ENCODE data around the gene FBXO45. TPM values are rescaled to one million over a fixed set of nuclear protein-coding genes. Genes with fewer than 3 reads are reported as not detected.
"Not testable (repeated sequence)": the region's sequence is repeated elsewhere in the genome, so short reads cannot be mapped to it uniquely, and the experiment has no call there.

The FBXO45 gene
- total RNA-seq, 4 donors from 2014 or later = 9.6 to 20.8 (median 12.1) TPM

GRCh38 chr3:196617256-196617655 is 48.8 kb downstream of the FBXO45 start:
- Histone ChIP-seq H3K9me3 (no peaks in the 10 kb centered on the region), H3K4me3 (no peak overlapping the region), H3K27me3 (no peaks in the 10 kb centered on the region), H3K36me3 (no peaks in the 10 kb centered on the region), H3K27ac (no peak overlapping the region), H3K4me1 (peaks cover 0 to 13% of the 10 kb centered on the region in 2 donors)
- ATAC-seq = no peak
- intact Hi-C loops (cut with DNase I; ENCODE audit: low total_unique reads) (no loop called here), in situ Hi-C loops (cut with MboI; ENCODE audit: low sequenced_read_pairs in 4 of 4) (loop anchor here in 1 of 4 donors (10.0 kb wide), 1 partner anchor 68 kb away; no protein-coding TSS in a partner anchor)
- TF ChIP-seq CTCF (IDR thresholded peaks at IDR 0.05 in 4 of 5, conservative IDR thresholded peaks at IDR 0.05 in 1 of 5) (no peak), POLR2A (IDR thresholded peaks at IDR 0.05) (no peak)
- DNase-seq = no peak

GRCh38 chr3:196619223-196619622 is 50.8 kb downstream of the FBXO45 start:
- H3K36me3 ChIP-seq = no peaks in the 10 kb centered on the region
- DNase-seq (no peak), ATAC-seq (no peak)
- no peaks in the 10 kb centered on the region for H3K9me3 ChIP-seq
- in situ Hi-C loops (cut with MboI; ENCODE audit: low sequenced_read_pairs in 4 of 4) (loop anchor here in 1 of 4 donors (10.0 kb wide), 1 partner anchor 66 kb away; no protein-coding TSS in a partner anchor), intact Hi-C loops (cut with DNase I; ENCODE audit: low total_unique reads) (no loop called here)
- H3K27ac ChIP-seq = no peak overlapping the region
- H3K4me1 ChIP-seq = peaks cover 0 to 17% of the 10 kb centered on the region in 2 donors
- no peak overlapping the region for H3K4me3 ChIP-seq
- no peaks in the 10 kb centered on the region for H3K27me3 ChIP-seq
- no peak for TF ChIP-seq POLR2A (IDR thresholded peaks at IDR 0.05)
- TF ChIP-seq CTCF (IDR thresholded peaks at IDR 0.05 in 4 of 5, conservative IDR thresholded peaks at IDR 0.05 in 1 of 5) = no peak

- H3K4me3 ChIP-seq; H3K27me3 ChIP-seq; H3K9me3 ChIP-seq; H3K36me3 ChIP-seq; intact Hi-C loops (cut with DNase I; ENCODE audit: low total_unique reads); DNase-seq; ATAC-seq: not testable (repeated sequence)
- peaks cover 0 to 17% of the 10 kb centered on the region in 2 donors for H3K4me1 ChIP-seq
- H3K27ac ChIP-seq = peak overlapping the region in 3 of 4 donors; percentile 28 to 54 (median 34)
- in situ Hi-C loops (cut with MboI; ENCODE audit: low sequenced_read_pairs in 4 of 4) = loop anchor here in 1 of 4 donors (10.0 kb wide), 1 partner anchor 65 kb away; no protein-coding TSS in a partner anchor
Measured at GRCh38 chr3:196619627-196620026, 51.2 kb downstream of the FBXO45 start.

- no peak overlapping the region for H3K4me3 ChIP-seq
- in situ Hi-C loops (cut with MboI; ENCODE audit: low sequenced_read_pairs in 4 of 4) = no loop called here
- H3K4me1 ChIP-seq = peaks cover 0 to 17% of the 10 kb centered on the region in 2 donors
- peak overlapping the region in 3 of 4 donors; percentile 28 to 54 (median 34) for H3K27ac ChIP-seq
- H3K9me3 ChIP-seq = no peaks in the 10 kb centered on the region
- TF ChIP-seq POLR2A (IDR thresholded peaks at IDR 0.05) (no peak), CTCF (IDR thresholded peaks at IDR 0.05 in 4 of 5, conservative IDR thresholded peaks at IDR 0.05 in 1 of 5) (no peak)
- no peaks in the 10 kb centered on the region for H3K27me3 ChIP-seq
- ATAC-seq = no peak
- H3K36me3 ChIP-seq = no peaks in the 10 kb centered on the region
- DNase-seq = peak in 1 of 2 donors; percentile 12
- intact Hi-C loops (cut with DNase I; ENCODE audit: low total_unique reads) = no loop called here
Measured at GRCh38 chr3:196620161-196620604, 51.7 kb downstream of the FBXO45 start.

- DNase-seq = no peak
- Histone ChIP-seq H3K27ac (peak overlapping the region in 1 of 4 donors; percentile 44), H3K9me3 (no peaks in the 10 kb centered on the region), H3K36me3 (no peaks in the 10 kb centered on the region), H3K27me3 (no peaks in the 10 kb centered on the region), H3K4me1 (peaks cover 0 to 17% of the 10 kb centered on the region in 2 donors), H3K4me3 (no peak overlapping the region)
- in situ Hi-C loops (cut with MboI; ENCODE audit: low sequenced_read_pairs in 4 of 4) (no loop called here), intact Hi-C loops (cut with DNase I; ENCODE audit: low total_unique reads) (no loop called here)
- ATAC-seq = no peak
- TF ChIP-seq POLR2A (IDR thresholded peaks at IDR 0.05) (no peak), CTCF (IDR thresholded peaks at IDR 0.05 in 4 of 5, conservative IDR thresholded peaks at IDR 0.05 in 1 of 5) (no peak)
Measured at GRCh38 chr3:196620684-196621083, 52.2 kb downstream of the FBXO45 start.

All from gastrocnemius medialis (tissue), 4 donors.